GM23338 (cell line): ENCODE data around the gene ERN1. TPM values are rescaled to one million over a fixed set of nuclear protein-coding genes. Genes with fewer than 3 reads are reported as not detected.

Experiments
- ATAC-seq: fragments of 200-7000 bp; cut with Tn5 transposase; 3 replicates; pipeline ENCODE4 v1.9.1; 2020
- DNase-seq: peaks from one replicate; pipeline ENCODE4 v3.0.0-alpha.2; 2015; ENCODE audit warnings: low spot score
- H2AFZ ChIP-seq: fragments of 200-600 bp; sonication (generic); 2 replicates; pipeline ENCODE4 v1.8.0; 2016; ENCODE audit warnings: antibody characterized with exemption, mild to moderate bottlenecking, moderate library complexity
- H3F3A ChIP-seq: fragments of 200-600 bp; sonication (generic); replicated peaks from 2 replicates; pipeline ENCODE4 v1.8.0; 2017; ENCODE audit warnings: antibody characterized with exemption, mixed run types, low read depth
- H3K27ac ChIP-seq: fragments of 200-600 bp; sonication (generic); 2 replicates; pipeline ENCODE4 v1.6.1; 2016; ENCODE audit warnings: low read depth
- H3K27me3 ChIP-seq: fragments of 200-600 bp; sonication (generic); 2 replicates; pipeline ENCODE4 v1.8.0; 2016; ENCODE audit warnings: mild to moderate bottlenecking, mixed run types, moderate library complexity; ENCODE audit not compliant: insufficient read depth
- H3K36me3 ChIP-seq: fragments of 200-600 bp; sonication (generic); 2 replicates; pipeline ENCODE4 v1.8.0; 2016; ENCODE audit warnings: mild to moderate bottlenecking; ENCODE audit not compliant: insufficient read depth
- H3K4me1 ChIP-seq: fragments of 200-600 bp; sonication (generic); 2 replicates; pipeline ENCODE4 v1.8.0; 2016; ENCODE audit warnings: mild to moderate bottlenecking, moderate library complexity; ENCODE audit not compliant: insufficient read depth
- H3K4me2 ChIP-seq: fragments of 200-600 bp; sonication (generic); 2 replicates; pipeline ENCODE4 v1.7.1; 2017; ENCODE audit warnings: mixed run types
- H3K4me3 ChIP-seq: fragments of 200-600 bp; sonication (generic); 2 replicates; pipeline ENCODE4 v1.6.1; 2016; ENCODE audit warnings: mixed run types
- H3K79me2 ChIP-seq: fragments of 200-600 bp; sonication (generic); replicated peaks from 2 replicates; pipeline ENCODE4 v1.8.0; 2017; ENCODE audit warnings: mild to moderate bottlenecking; ENCODE audit not compliant: insufficient read depth
- H3K9me2 ChIP-seq: fragments of 200-600 bp; sonication (generic); 2 replicates; pipeline ENCODE4 v1.8.0; 2017; ENCODE audit not compliant: insufficient read depth
- H4K20me1 ChIP-seq: fragments of 200-600 bp; sonication (generic); replicated peaks from 2 replicates; pipeline ENCODE4 v1.8.0; 2017; ENCODE audit warnings: mild to moderate bottlenecking; ENCODE audit not compliant: insufficient read depth
- H3K27ac Mint-ChIP-seq: 2 replicates; pipeline ENCODE4 v1.8.0; 2020; ENCODE audit warnings: inconsistent platforms, mild to moderate bottlenecking, moderate library complexity, mixed read lengths
- H3K27me3 Mint-ChIP-seq: 3 replicates; pipeline ENCODE4 v1.8.0; 2022; ENCODE audit warnings: low read depth, mild to moderate bottlenecking, moderate library complexity, mixed read lengths, inconsistent platforms; ENCODE audit not compliant: insufficient read depth, poor library complexity
- H3K36me3 Mint-ChIP-seq: 3 replicates; pipeline ENCODE4 v1.8.0; 2021; ENCODE audit warnings: low read depth, mild to moderate bottlenecking, inconsistent platforms, moderate library complexity, mixed read lengths
- H3K4me1 Mint-ChIP-seq: 3 replicates; pipeline ENCODE4 v1.8.0; 2020; ENCODE audit warnings: mild to moderate bottlenecking, inconsistent platforms, mixed read lengths
- H3K4me3 Mint-ChIP-seq: 3 replicates; pipeline ENCODE4 v1.8.0; 2021; ENCODE audit warnings: moderate library complexity, mild to moderate bottlenecking, inconsistent platforms, mixed read lengths
- H3K9me3 Mint-ChIP-seq: 3 replicates; pipeline ENCODE4 v1.8.0; 2020; ENCODE audit warnings: moderate library complexity, mild to moderate bottlenecking, inconsistent platforms, mixed read lengths
- CREB1 ChIP-seq: fragments of 250-450 bp; sonication (Bioruptor Pico); IDR thresholded peaks from 2 replicates; pipeline ENCODE4 v1.5.0; 2020; ENCODE audit warnings: low read depth, mild to moderate bottlenecking, moderate library complexity
- CTCF ChIP-seq, 2 experiments: fragments of 200-600 bp in 1 of 2; sonication (generic) in 1 of 2; conservative IDR thresholded peaks; 2 replicates each; pipeline versions ENCODE4 v1.5.1 to v1.6.1; 2016 to 2017; ENCODE audit warnings: antibody characterized with exemption in 2 of 2, low read depth in 2 of 2, mild to moderate bottlenecking in 2 of 2, moderate library complexity in 1 of 2
- ETS1 ChIP-seq: IDR thresholded peaks from 2 replicates; pipeline ENCODE4 v1.6.1; 2016; ENCODE audit warnings: antibody characterized with exemption
- EZH2 ChIP-seq: fragments of 200-600 bp; sonication (generic); IDR thresholded peaks from one replicate; pipeline ENCODE4 v1.8.0; 2017; ENCODE audit warnings: antibody characterized with exemption, mild to moderate bottlenecking, low read depth; ENCODE audit not compliant: unreplicated experiment
- EZH2phosphoT487 ChIP-seq: fragments of 200-600 bp; sonication (generic); IDR thresholded peaks from one replicate; pipeline ENCODE4 v1.8.1; 2018; ENCODE audit warnings: antibody characterized with exemption; ENCODE audit not compliant: unreplicated experiment
- JUNB ChIP-seq: IDR thresholded peaks from one replicate; pipeline ENCODE4 v1.6.1; 2016; ENCODE audit warnings: antibody characterized with exemption; ENCODE audit not compliant: unreplicated experiment
- NANOG ChIP-seq: IDR thresholded peaks from 2 replicates; pipeline ENCODE4 v1.6.1; 2016; ENCODE audit warnings: antibody characterized with exemption, borderline replicate concordance
- POLR2AphosphoS5 ChIP-seq: IDR thresholded peaks from 2 replicates; pipeline ENCODE4 v1.6.1; 2016; ENCODE audit warnings: antibody characterized with exemption, low read depth
- STAT1 ChIP-seq: IDR thresholded peaks from one replicate; pipeline ENCODE4 v1.6.1; 2016; ENCODE audit warnings: antibody characterized with exemption; ENCODE audit not compliant: unreplicated experiment
- ZNF114 ChIP-seq: fragments of 250-450 bp; sonication (Bioruptor Pico); IDR thresholded peaks from 2 replicates; pipeline ENCODE4 v1.5.0; 2020; ENCODE audit warnings: mild to moderate bottlenecking, moderate library complexity
- ZNF331 ChIP-seq: fragments of 250-450 bp; sonication (Bioruptor Pico); IDR thresholded peaks from 2 replicates; pipeline ENCODE4 v1.5.0; 2020; ENCODE audit warnings: low read depth, mild to moderate bottlenecking, moderate library complexity
- polyA plus RNA-seq: library from polyadenylated mRNA; unstranded; fragments of >200 nt; fragmentation: Nextera tagmentation; extraction: Ambion mirVana; gene quantifications from 2 replicates; pipeline ENCODE4 v1.2.1, GENCODE V29; 2016
- total RNA-seq: library from RNA; depleted of rRNA; stranded (reverse); fragments of >200 nt; shearing (Covaris generic); gene quantifications from 2 replicates; pipeline ENCODE4 v1.2.3, GENCODE V29; 2014
- TF ChIP-seq, protein P1 (sequence below): IDR thresholded peaks from one replicate; pipeline ENCODE4 v1.6.1; 2018; ENCODE audit warnings: antibody characterized with exemption; ENCODE audit not compliant: unreplicated experiment

The ERN1 gene
- total and polyA plus RNA-seq, 2 experiments from 2014 or later = 5.9 to 7.5 TPM

GRCh38 chr17:64054304-64054703 is 75.6 kb downstream of the ERN1 start:
- no peak for DNase-seq
- Histone ChIP-seq H2AFZ (no peak overlapping the region), H3K79me2 (no peaks in the 10 kb centered on the region), H3K4me2 (no peak overlapping the region), H3K4me1 (peaks cover 13% of the 10 kb centered on the region), H3K27me3 (no peaks in the 10 kb centered on the region), H3K9me2 (0 out of 2 replicates have a peak, but pooled peaks cover 5% of the 10 kb centered on the region), H3K27ac (no peak overlapping the region), H3K36me3 (no peaks in the 10 kb centered on the region), H3F3A (no peaks in the 10 kb centered on the region), H4K20me1 (no peaks in the 10 kb centered on the region), H3K4me3 (no peak overlapping the region)
- Mint-ChIP-seq H3K27me3 (peaks cover 11% of the 10 kb centered on the region), H3K27ac (no peak overlapping the region), H3K4me3 (no peak overlapping the region), H3K36me3 (no peaks in the 10 kb centered on the region), H3K9me3 (no peaks in the 10 kb centered on the region), H3K4me1 (peaks cover 15% of the 10 kb centered on the region)
- no peak for TF ChIP-seq POLR2AphosphoS5
- no peak for TF ChIP-seq JUNB
- ATAC-seq = no peak

- Histone ChIP-seq H3K4me3 (no peak overlapping the region), H3K27ac (no peak overlapping the region), H3F3A (no peaks in the 10 kb centered on the region), H3K79me2 (no peaks in the 10 kb centered on the region), H3K4me2 (no peak overlapping the region), H3K4me1 (peaks cover 13% of the 10 kb centered on the region), H2AFZ (no peak overlapping the region), H3K9me2 (0 out of 2 replicates have a peak, but pooled peaks cover 5% of the 10 kb centered on the region), H3K27me3 (no peaks in the 10 kb centered on the region), H3K36me3 (no peaks in the 10 kb centered on the region), H4K20me1 (no peaks in the 10 kb centered on the region)
- ATAC-seq (no peak), DNase-seq (no peak)
- H3K27me3 Mint-ChIP-seq = peaks cover 13% of the 10 kb centered on the region
- H3K36me3 Mint-ChIP-seq = no peaks in the 10 kb centered on the region
- no peak overlapping the region for H3K27ac Mint-ChIP-seq
- H3K9me3 Mint-ChIP-seq = no peaks in the 10 kb centered on the region
- peaks cover 20% of the 10 kb centered on the region for H3K4me1 Mint-ChIP-seq
- no peak overlapping the region for H3K4me3 Mint-ChIP-seq
- TF ChIP-seq CTCF (conservative IDR thresholded peaks at IDR 0.05; ENCODE audit: low read depth in 2 of 2) (no peak), CREB1 (no peak), EZH2 (no peak), ZNF331 (CRISPR knock-in tag) (no peak), ETS1 (no peak), JUNB (no peak), STAT1 (no peak), EZH2phosphoT487 (no peak), ZNF114 (no peak), POLR2AphosphoS5 (no peak), NANOG (no peak)
- TF ChIP-seq, protein P1, sequence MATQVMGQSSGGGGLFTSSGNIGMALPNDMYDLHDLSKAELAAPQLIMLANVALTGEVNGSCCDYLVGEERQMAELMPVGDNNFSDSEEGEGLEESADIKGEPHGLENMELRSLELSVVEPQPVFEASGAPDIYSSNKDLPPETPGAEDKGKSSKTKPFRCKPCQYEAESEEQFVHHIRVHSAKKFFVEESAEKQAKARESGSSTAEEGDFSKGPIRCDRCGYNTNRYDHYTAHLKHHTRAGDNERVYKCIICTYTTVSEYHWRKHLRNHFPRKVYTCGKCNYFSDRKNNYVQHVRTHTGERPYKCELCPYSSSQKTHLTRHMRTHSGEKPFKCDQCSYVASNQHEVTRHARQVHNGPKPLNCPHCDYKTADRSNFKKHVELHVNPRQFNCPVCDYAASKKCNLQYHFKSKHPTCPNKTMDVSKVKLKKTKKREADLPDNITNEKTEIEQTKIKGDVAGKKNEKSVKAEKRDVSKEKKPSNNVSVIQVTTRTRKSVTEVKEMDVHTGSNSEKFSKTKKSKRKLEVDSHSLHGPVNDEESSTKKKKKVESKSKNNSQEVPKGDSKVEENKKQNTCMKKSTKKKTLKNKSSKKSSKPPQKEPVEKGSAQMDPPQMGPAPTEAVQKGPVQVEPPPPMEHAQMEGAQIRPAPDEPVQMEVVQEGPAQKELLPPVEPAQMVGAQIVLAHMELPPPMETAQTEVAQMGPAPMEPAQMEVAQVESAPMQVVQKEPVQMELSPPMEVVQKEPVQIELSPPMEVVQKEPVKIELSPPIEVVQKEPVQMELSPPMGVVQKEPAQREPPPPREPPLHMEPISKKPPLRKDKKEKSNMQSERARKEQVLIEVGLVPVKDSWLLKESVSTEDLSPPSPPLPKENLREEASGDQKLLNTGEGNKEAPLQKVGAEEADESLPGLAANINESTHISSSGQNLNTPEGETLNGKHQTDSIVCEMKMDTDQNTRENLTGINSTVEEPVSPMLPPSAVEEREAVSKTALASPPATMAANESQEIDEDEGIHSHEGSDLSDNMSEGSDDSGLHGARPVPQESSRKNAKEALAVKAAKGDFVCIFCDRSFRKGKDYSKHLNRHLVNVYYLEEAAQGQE = no peak
These were observed 76.8 kb downstream of the ERN1 start for GRCh38 chr17:64053101-64053500.
